GM20000 (cell line): Measurements from ENCODE around the gene LDLRAD2.
"Not testable (repeated sequence)": the region's sequence is repeated elsewhere in the genome, so short reads cannot be mapped to it uniquely, and the experiment has no call there.

ENCODE experiments used
- DNase-seq: peaks from one replicate; pipeline ENCODE4 v3.0.0; 2012; ENCODE audit warnings: low spot score
- CTCF ChIP-seq: IDR thresholded peaks from 2 replicates; pipeline ENCODE4 v1.5.1; 2012; ENCODE audit warnings: mild to moderate bottlenecking, control low read depth; ENCODE audit errors: extremely low read depth, missing control alignments

Gene LDLRAD2

GRCh38 chr1:21773585-21773984, 38.5 kb upstream of the LDLRAD2 start:
- DNase-seq = no peak
- TF ChIP-seq CTCF = no peak

GRCh38 chr1:21774835-21775549, 37.1 kb upstream of the LDLRAD2 start:
- no peak for DNase-seq
- TF ChIP-seq CTCF = no peak

GRCh38 chr1:21775550-21775914, 36.5 kb upstream of the LDLRAD2 start:
- DNase-seq = no peak
- TF ChIP-seq CTCF = no peak

- DNase-seq = no peak
- TF ChIP-seq CTCF = no peak
Observed at GRCh38 chr1:21775985-21776562, 36.0 kb upstream of the LDLRAD2 start.

GRCh38 chr1:21776925-21777324, 35.1 kb upstream of the LDLRAD2 start:
- not testable (repeated sequence) for DNase-seq

- TF ChIP-seq CTCF = no peak
- DNase-seq = no peak
Observed at GRCh38 chr1:21778405-21778727, 33.7 kb upstream of the LDLRAD2 start.

GRCh38 chr1:21779613-21780521, 32.2 kb upstream of the LDLRAD2 start:
- peak; percentile 38 for DNase-seq
- TF ChIP-seq CTCF = no peak
